ENCODE results near the gene CSPG4. TPM values are rescaled to one million over a fixed set of nuclear protein-coding genes. Genes with fewer than 3 reads are reported as not detected.

Gene CSPG4
- total and polyA plus RNA-seq, 2 of the 4 experiments (the other 2 are of a cell fraction), result 12.4 to 28.4 TPM

DNA sequence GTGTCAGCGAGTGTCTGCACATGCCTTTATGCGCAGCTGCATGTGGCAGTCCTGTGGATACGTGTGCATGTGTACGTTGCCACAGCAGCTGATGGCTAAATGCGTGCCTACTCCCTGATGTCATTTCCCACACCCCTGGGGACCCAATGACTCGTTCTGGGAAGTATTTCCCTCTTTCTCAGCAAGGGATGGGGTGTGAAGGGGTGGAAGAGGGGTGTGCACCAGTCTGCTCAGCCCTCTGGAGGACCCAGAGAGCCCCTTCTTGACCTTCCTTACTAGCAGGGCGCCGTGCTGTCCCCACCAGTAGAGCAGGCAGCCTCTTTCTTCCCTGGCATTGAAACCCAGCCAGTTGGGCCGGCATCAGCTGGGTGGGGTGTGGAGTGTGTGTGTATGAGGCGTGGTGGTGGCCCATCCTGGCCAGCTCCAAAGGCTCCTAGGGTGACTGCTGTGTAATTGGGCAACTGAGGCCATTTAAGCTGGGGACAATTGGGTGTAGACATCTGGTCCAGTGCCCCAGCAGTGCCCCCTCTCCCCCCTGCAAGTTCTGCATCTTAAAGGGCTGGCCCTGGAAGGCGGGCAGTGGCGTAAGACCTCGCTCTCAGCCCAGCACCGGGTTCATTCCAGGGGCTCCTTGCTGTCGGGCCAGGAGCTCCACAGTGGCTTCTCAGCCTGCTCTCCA, 45.7 kb downstream of the CSPG4 start:
- ChIA-PET CTCF (no interaction called here), POLR2A (ENCODE audit: unreplicated experiment) (no interaction called here)
- H2AFZ ChIP-seq (replicated peaks; ENCODE audit: low read length, poor library complexity), result peak overlapping the region; percentile 80
- ATAC-seq (ENCODE audit: low read depth), result peak; percentile 87
- no peak overlapping the region for H3K4me3 ChIP-seq (ENCODE audit: insufficient read depth, low read depth, low read length)
- H3K4me2 ChIP-seq (ENCODE audit: low read depth, low read length), result no peak overlapping the region; the same call in 1 of the 2 replicates
- H3K4me1 ChIP-seq (ENCODE audit: control insufficient read depth, insufficient read depth, low read length), result peaks cover 34% of the 10 kb centered on the region
- H3K27me3 ChIP-seq (ENCODE audit: control insufficient read depth, insufficient read depth, low read length), result no peaks in the 10 kb centered on the region
- WGBS, 2 experiments (ENCODE audit: extremely low coverage in 2 of 2, insufficient read length in 1 of 2), result 60% methylated on average over 9 of the region's 15 CpGs; no CpG with 5 or more reads in 1 of the 2 experiments
- H4K8ac ChIP-seq (ENCODE audit: low read depth in 2 of 2, low read length in 2 of 2), result peak overlapping the region; percentile 55 to 91
- peak overlapping the region; percentile 97 for H3K23ac ChIP-seq (ENCODE audit: low read depth, low read length)
- H4K91ac ChIP-seq (ENCODE audit: insufficient read depth, low read depth, low read length), result peak overlapping the region; percentile 97
- H3K79me1 ChIP-seq (ENCODE audit: low read depth in 1 of 2, low read length in 2 of 2), result peaks cover 21 to 88% of the 10 kb centered on the region in 2 experiments; a peak in 3 of 4 replicates
- peak overlapping the region; percentile 87 for H3K27ac ChIP-seq (ENCODE audit: insufficient read depth, low read length)
- peak overlapping the region; percentile 94 for H2BK20ac ChIP-seq (ENCODE audit: low read depth, low read length)
- no peaks in the 10 kb centered on the region for H4K20me1 ChIP-seq (ENCODE audit: insufficient read depth, low read length)
- H4K5ac ChIP-seq (ENCODE audit: low read depth, low read length), result peak overlapping the region; percentile 57
- peaks cover 43% of the 10 kb centered on the region for H3K9me1 ChIP-seq (ENCODE audit: insufficient read depth, low read length)
- peaks cover 3% of the 10 kb centered on the region; the same call in 1 of the 2 replicates for H3K36me3 ChIP-seq (ENCODE audit: control insufficient read depth, insufficient read depth, low read length)
- no TSS peak for BruUV-seq (replicated peaks)
- peak overlapping the region; percentile 96 for H2BK120ac ChIP-seq (ENCODE audit: low read depth, low read length)
- peak overlapping the region; percentile 100 for H2AK5ac ChIP-seq (ENCODE audit: low read depth, low read length)
- H2AK9ac ChIP-seq (replicated peaks; ENCODE audit: low read depth, low read length, poor library complexity), result peak overlapping the region; percentile 98
- H3K14ac ChIP-seq (replicated peaks; ENCODE audit: low read depth, low read length), result peak overlapping the region; percentile 97
- peak overlapping the region; percentile 97 for H2BK5ac ChIP-seq (ENCODE audit: low read depth, low read length, poor library complexity, severe bottlenecking)
- no peaks in the 10 kb centered on the region for H3K9me3 ChIP-seq (ENCODE audit: control insufficient read depth, insufficient read depth, low read length)
- peak overlapping the region; percentile 97 for H3K4ac ChIP-seq (ENCODE audit: low read depth, low read length)
- dilution Hi-C loops (cut with HindIII; ENCODE audit: low sequenced_read_pairs, unreplicated experiment) (no loop called here), intact Hi-C loops (cut with micrococcal nuclease) (no loop called here), in situ Hi-C loops (cut with MboI; ENCODE audit: low sequenced_read_pairs) (loop anchor here (10.0 kb wide), 1 partner anchor 58 kb away; a partner anchor contains a TSS)
- H3K56ac ChIP-seq (ENCODE audit: extremely low read depth, insufficient read depth, low read length), result peak overlapping the region; percentile 93
- peak overlapping the region; percentile 100; the same call in 2 of the 3 replicates for H2BK15ac ChIP-seq (ENCODE audit: low read depth, low read length)
- H3K18ac ChIP-seq (ENCODE audit: low read depth, low read length), result peak overlapping the region; percentile 43
- H3K9ac ChIP-seq (ENCODE audit: low read depth, low read length), result peak overlapping the region; percentile 6; the same call in 1 of the 2 replicates
- peak; percentile 100 for DNase-seq
- TF ChIP-seq SMC3 (IDR thresholded peaks at IDR 0.05; ENCODE audit: low read depth, low read length) (no peak), CEBPB (IDR thresholded peaks at IDR 0.05; ENCODE audit: low read depth, low read length) (peak; percentile 81), MAFK (IDR thresholded peaks at IDR 0.05; ENCODE audit: low read depth, low read length) (no peak; the same call in 1 of the 2 replicates), NFE2L2 (IDR thresholded peaks at IDR 0.05; ENCODE audit: low read depth, low read length) (peak; percentile 68; the same call in 1 of the 2 replicates), RCOR1 (IDR thresholded peaks at IDR 0.05; ENCODE audit: insufficient replicate concordance, low read length) (peak; percentile 57), FOS (IDR thresholded peaks at IDR 0.05; ENCODE audit: low read depth, low read length) (peak; percentile 95), CHD1 (IDR thresholded peaks at IDR 0.05; ENCODE audit: low read depth, low read length) (no peak), MAZ (IDR thresholded peaks at IDR 0.05; ENCODE audit: borderline replicate concordance, low read depth, low read length) (peak; percentile 87; the same call in 1 of the 2 replicates), POLR2A (IDR thresholded peaks at IDR 0.05; ENCODE audit: low read depth, low read length) (no peak), MXI1 (IDR thresholded peaks at IDR 0.05; ENCODE audit: borderline replicate concordance, low read depth, low read length) (peak; percentile 95), RFX5 (IDR thresholded peaks at IDR 0.05; ENCODE audit: low read depth, low read length) (no peak)
- TF ChIP-seq, protein P1, sequence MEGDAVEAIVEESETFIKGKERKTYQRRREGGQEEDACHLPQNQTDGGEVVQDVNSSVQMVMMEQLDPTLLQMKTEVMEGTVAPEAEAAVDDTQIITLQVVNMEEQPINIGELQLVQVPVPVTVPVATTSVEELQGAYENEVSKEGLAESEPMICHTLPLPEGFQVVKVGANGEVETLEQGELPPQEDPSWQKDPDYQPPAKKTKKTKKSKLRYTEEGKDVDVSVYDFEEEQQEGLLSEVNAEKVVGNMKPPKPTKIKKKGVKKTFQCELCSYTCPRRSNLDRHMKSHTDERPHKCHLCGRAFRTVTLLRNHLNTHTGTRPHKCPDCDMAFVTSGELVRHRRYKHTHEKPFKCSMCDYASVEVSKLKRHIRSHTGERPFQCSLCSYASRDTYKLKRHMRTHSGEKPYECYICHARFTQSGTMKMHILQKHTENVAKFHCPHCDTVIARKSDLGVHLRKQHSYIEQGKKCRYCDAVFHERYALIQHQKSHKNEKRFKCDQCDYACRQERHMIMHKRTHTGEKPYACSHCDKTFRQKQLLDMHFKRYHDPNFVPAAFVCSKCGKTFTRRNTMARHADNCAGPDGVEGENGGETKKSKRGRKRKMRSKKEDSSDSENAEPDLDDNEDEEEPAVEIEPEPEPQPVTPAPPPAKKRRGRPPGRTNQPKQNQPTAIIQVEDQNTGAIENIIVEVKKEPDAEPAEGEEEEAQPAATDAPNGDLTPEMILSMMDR (conservative IDR thresholded peaks at IDR 0.05; ENCODE audit: low read depth, low read length), result no peak
- TF ChIP-seq, protein P2, sequence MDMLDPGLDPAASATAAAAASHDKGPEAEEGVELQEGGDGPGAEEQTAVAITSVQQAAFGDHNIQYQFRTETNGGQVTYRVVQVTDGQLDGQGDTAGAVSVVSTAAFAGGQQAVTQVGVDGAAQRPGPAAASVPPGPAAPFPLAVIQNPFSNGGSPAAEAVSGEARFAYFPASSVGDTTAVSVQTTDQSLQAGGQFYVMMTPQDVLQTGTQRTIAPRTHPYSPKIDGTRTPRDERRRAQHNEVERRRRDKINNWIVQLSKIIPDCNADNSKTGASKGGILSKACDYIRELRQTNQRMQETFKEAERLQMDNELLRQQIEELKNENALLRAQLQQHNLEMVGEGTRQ (IDR thresholded peaks at IDR 0.05; ENCODE audit: low read depth, low read length), result peak; percentile 70; the same call in 1 of the 2 replicates
- TF ChIP-seq, protein P3, sequence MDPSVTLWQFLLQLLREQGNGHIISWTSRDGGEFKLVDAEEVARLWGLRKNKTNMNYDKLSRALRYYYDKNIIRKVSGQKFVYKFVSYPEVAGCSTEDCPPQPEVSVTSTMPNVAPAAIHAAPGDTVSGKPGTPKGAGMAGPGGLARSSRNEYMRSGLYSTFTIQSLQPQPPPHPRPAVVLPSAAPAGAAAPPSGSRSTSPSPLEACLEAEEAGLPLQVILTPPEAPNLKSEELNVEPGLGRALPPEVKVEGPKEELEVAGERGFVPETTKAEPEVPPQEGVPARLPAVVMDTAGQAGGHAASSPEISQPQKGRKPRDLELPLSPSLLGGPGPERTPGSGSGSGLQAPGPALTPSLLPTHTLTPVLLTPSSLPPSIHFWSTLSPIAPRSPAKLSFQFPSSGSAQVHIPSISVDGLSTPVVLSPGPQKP (IDR thresholded peaks at IDR 0.05; ENCODE audit: borderline replicate concordance, low read depth, low read length), result no peak

Data from IMR-90 (cell line).